GM18868 (cell line): Measurements from ENCODE around the gene PLPP4.

Source experiments
- ATAC-seq: cut with Tn5 transposase; IDR thresholded peaks from one replicate; pipeline ENCODE4 v1.9.1; 2021; ENCODE audit warnings: mild to moderate bottlenecking, moderate library complexity; ENCODE audit not compliant: unreplicated experiment

PLPP4 gene

DNA sequence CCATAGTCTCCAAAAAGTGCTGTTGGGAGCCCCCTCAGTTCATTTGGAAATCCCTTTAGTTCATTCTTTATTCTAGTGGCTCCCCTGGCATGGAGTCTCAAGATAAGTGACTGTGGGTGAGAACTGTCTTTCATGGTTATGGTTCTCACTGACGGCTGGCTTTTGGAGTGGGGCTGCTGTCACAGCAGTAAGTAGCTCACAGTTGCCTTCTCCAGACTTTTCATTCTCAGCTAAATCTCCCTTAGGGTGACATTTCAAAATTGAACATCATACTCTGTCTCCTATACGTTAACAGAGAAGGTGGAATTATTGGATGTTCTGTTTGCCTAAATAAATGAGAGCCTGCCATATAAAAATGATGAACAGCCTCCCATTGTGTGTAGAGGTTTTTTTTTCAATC, 58.7 kb downstream of the PLPP4 start:
- no peak for ATAC-seq

DNA sequence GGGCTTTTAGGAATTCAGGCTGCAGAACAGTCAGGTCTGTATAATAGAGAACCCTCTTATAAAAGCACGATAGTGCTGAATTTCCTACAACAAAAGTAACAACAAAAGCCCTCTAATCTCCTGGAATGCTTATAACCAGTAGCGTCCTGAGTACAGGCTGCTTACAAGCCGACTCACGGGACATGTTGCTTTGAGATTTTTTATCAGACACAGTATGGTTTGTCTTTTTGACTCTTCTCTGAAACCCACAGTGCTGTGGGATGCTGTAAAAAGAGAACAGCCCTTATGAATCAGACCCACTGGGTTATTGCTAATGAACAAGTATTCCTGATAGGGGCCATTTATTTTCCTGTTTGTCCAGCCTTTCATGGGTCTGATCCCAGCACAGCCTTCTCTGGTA, 59.4 kb downstream of the PLPP4 start:
- ATAC-seq, result no peak

DNA sequence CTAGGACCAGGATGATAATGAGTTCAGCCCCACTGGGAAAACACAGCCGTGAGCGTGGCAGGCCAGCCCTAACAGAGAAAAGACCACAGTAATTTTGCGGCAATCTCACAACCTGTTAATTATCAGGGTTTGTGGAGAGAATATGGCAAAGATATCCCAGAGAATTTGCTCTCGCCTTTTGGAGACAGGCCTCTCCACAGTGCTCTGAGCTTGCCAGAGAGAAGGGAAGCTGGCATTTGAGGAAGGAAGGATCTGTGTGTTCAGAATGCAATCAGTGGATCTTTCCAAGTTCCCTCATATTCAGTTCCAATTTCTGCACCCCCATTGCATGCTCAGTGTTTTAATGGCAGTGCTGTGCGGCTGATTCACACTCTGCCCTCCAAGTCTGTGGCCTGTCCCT, 60.2 kb downstream of the PLPP4 start:
- ATAC-seq, result no peak

DNA sequence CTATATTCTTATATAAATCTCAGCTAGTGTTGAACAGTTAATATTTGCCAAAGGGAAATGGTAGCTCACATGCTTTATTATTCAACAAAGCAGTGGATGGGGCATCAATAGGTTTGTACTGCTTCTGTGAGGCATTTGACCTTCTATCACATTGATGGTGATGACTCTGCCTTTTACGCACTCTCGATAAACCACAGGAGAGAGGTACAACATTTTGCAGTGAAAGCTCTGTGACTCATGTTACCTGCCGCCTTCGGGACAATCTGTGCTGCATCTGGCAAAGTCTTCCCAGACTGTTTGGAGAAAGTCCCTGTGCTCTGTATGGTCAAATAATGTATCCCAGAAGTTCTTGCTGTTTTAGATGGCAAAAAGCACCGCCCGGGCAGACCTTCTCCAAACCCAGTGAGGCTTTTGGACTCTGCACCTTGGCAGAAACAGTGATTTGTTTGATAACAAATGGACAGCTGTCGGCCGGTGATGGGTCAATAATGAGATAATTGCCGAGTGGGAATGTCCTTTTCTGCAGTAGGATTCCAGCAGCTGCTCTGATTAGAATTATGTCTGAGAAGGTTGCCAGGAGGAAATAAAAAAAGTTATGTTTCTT, 61.0 kb downstream of the PLPP4 start:
- no peak for ATAC-seq

DNA sequence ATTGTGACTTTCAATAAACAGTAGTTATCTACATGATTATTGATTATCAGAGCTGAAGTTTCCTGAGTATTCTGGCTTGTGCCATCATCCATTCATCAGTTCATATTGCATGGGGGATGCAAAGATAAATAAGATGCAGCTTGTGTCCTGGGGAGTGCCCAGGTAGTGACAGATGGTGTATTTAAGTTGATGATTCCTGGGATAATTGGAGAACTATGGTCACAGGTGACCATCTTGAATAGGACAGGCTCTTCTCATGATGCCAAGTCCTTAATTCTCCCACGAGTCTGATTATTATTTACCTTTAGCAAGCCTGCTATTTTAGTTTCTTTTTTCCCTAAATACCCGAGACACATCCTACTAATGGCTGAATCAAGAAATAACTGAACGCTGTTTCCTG, 64.9 kb downstream of the PLPP4 start:
- ATAC-seq, result no peak

DNA sequence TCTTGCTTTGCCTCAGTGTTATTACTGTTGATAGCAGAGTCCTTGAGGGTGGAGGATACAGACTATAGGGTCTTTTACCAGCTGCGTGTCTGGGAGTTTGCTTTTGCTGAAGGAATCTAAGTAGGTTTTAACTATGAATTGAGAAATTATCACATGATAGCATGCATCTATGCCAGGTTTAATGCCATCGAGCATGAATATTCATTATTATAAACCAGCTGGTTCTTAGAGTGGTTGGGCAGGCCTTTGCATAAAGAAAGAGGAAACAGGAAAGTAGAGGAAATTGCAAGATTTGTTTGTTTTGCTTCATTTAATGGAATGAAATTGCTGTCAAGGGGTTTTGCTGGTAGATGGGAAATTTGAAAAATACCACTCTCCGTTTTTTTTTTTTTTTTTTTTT, 70.7 kb downstream of the PLPP4 start:
- no peak for ATAC-seq

DNA sequence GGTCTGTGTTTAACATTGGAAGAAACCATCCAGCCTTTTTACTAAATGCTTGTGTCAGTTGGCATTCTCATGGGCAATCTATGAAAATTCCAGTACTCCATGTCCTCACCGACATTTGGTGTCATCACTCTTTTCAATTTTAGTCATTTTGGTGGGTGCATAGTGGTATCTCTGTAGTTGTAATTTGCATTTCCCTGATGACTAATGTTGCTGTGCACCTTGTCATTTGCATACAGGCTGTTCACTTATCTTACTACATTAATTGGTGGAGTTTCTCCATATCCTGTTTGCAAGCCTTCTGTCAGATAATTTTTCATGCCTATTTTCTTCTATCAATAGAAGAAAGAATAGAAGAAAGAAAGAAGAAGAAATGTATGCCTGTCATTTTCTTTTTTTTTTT, 73.7 kb downstream of the PLPP4 start:
- ATAC-seq, result no peak

DNA sequence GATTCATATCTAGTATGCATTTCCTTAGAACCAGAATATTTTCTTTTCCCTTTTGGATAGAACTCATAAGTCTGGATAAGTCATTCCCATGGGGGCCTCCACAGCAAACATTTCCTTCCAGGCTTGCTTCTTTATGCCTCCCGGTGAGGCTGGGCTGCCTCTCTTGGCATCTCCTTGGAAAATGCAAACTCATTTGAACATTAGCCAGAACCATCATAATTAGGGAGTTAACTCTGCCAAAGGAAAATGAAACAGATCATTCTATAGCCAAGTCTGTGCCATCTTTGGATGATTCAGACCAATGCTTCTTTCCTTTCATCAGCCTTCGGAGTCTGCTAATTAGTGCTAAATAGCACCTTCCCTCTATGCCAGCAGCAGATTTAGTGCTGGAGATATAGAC, 81.1 kb downstream of the PLPP4 start:
- no peak for ATAC-seq

DNA sequence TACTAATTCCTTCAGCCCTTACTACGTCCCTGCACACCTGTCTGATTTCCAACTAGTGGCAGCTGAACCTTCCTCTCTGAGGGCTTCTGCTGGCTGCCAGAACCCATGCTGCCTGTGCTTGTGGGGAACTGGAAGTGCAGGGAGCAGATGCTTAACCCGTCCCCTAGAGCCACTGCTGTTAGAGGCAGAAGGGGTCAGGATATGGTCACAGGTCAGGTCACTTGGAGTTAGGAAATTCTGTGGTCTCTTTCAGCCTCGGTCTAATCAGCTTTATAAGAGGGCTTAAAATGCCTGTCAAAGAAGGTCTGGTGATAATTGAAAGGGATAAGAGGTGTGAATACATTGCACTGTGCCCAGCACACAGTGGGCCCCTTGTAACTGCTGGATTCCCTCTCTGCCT, 82.0 kb downstream of the PLPP4 start:
- no peak for ATAC-seq

DNA sequence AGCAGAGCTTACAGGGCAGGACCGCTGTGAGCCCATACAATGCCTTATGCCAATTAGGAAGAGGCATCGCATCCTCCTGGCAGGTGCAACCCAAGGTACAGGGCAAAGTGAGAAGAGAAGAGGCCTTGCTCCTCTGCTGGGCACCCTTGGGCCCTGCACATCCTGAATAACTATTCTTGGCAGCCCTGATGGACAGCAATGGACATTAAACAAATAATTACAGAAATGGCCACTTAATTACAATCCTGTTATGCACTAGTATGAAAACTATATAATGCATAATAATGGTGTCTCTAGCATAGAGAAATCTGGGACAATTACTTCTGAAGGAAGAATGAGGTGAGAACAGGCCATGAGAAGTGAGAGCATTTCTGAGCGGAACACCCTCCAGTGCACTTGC, 83.5 kb downstream of the PLPP4 start:
- ATAC-seq, result no peak

DNA sequence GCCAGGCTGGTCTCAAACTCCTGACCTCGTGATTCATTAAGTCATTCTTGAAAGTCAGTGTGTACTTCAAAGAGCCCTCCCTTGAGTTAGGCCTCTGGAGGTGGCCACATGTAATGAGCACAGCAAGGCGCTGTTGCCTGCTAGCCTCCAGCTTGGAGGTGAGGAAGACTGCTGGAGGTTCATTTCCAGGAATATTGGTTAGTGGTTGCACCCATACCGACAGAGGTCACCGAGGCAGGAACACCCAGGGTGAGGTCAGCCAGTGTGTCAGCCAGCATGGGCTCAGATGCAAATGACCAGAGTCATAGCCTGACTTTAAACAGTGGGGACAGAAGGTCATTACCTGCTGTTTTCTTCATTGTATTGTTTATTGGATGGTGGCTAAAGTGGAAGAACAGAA, 85.0 kb downstream of the PLPP4 start:
- no peak for ATAC-seq

DNA sequence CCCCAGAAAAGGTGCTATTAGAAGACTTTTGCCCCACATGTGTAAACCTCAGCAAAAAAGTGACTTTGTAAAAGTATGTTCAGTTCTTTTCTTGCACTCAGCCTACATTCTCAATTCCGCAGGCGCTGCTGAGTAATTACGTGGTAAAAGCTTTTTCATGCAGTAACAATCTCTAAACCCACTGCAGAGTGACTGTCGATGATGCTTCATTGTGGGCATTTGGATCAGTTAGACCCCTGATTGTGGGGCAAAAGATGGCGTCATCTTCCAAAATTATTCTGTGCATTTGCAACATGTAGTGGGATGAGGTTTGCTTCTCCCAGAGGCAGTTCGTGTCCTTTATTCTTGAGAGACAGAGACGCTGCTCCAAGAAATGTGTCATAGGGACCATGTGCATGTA, 85.6 kb downstream of the PLPP4 start:
- ATAC-seq, result no peak

DNA sequence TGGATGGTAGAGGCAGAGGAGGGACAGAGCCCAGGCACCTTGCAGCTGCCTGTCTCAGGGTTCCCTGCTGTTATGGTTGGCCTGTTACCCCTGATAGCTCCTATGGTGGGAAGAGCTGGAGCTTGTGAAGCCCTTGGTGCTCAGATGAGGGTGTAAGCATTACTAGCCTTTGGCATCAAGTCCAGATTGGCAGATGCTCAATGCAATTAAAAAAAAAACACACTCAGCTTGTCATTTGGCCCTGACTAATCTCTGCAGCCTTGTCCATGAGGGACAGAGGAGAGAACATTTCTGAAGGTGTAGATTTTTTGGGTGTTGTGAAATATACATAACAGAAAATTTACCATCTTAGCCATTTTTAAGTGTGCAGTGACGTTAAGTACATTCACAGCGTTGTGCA, 86.3 kb downstream of the PLPP4 start:
- no peak for ATAC-seq

DNA sequence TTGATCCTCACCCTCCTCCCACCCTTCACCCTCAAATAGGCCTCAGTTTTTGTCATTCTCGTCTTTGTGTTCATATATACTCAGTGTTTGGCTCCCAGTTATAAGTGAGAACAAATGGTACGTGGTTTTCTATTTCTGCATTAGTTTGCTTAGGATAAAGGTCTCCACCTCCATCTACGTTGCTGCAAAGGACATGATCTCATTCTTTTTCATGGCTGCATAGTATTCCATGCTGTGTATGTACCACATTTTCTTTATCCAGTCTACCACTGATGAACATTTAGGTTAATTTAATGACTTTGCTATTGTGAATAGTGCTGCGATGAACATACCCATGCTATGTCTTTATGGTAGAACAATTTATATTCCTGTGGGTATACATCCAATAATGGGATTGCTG, 91.2 kb downstream of the PLPP4 start:
- no peak for ATAC-seq

DNA sequence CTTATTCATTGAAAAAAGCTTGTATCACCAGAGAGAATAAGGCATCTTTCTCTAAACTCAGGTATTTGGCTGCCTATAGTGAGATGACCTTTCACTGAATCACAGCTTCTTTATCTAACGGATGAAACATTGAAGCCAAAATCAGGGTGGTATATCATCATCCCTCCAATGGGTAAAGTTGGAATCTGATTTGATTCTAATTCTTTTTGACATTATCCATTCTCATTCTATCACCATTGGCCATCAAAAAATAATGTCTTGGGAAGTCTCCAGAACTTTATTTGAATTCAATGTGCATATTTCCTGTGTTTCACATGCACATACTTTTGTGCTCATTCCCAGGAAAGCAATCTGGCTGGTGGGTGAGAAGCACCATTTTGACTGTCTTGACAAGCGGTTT, 95.2 kb downstream of the PLPP4 start:
- ATAC-seq, result no peak

DNA sequence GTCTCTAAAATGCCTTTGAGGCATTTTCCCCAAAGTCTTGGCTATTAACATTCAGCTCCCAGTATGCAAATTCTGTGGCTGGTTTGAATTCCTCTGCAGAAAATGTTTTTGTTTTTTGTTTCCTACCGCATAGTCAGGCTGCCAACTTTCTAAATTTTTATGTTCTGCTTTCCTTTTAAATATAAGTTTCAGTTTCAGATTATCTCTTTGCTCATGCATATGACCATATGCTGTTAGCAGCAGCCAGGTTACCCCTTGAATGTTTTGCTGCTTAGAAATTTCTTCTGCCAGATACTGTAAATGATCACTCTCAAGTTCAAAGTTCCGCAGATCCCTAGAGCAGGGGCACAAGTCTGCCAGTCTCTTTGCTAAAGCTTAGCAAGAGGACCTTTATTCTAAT, 96.9 kb downstream of the PLPP4 start:
- ATAC-seq, result no peak

DNA sequence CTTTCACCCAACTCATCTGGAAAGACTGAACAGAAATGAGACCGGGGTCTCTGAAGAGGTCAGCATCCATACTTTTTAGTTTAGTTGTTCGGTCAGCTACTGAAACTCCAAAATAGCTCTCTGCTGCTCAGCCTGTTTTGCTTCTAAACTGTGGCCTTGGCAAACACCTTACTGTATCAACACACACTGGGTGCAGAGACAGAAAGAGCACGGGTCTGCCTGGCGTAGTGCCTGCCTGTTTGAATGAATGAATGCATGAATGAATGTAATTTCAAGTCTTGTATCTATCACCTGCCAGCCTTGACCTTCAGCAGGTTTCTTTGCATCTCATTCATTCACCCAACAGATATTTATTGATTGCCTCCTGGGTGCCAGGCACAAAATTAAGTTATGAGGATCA, 98.4 kb downstream of the PLPP4 start:
- no peak for ATAC-seq

DNA sequence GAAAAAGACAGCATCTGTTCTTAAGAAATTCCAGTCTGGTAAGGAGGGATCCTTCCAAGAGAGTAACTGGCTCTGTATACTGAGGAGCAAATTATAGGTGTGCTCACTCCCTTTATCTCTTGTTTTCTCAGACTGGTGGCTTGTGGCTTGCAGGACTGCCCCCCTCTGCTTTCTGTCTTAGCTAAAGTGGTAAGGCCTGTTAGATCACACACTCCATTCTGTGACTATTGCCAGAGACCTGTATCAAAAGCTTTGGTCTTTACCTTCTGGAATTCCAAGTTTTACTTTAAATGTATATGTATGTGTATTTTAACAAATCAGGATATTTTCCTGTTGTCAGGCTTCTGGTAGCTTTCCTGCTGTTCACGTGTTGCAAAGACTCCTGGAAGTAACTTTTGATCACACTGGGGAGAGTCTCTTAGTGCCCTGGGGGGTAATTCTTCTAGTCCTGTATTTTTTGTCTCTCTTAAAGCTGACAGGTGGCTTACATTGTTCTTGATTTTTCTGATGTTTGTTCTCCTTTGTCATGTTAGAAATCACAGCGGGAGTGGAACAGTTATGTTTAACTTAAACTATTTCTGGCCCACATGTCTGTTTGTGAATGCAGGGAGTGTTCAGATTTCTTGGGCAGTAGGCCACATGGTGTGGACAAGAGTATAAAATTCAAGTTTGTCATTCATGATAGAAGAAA, 99.0 kb downstream of the PLPP4 start:
- ATAC-seq, result no peak

DNA sequence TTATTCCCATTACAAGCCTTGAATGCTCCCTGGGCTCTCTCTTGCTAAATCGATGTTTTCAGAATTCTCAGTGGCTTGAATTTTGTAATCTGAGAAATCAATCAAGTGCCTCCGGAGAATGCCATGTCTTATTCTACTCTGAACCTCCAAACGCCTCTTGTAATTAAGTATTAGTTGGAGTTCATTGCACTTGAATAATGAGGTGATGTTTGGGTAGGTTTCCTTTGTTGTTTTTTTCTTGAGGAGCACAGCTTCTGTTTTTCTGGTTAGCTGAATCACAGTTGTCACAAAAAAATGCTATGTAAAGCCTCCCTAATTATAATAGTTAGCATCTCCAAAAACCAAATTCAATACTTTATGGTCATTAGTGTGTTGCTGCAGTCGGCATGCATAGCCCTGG, 100.3 kb downstream of the PLPP4 start:
- ATAC-seq, result no peak

DNA sequence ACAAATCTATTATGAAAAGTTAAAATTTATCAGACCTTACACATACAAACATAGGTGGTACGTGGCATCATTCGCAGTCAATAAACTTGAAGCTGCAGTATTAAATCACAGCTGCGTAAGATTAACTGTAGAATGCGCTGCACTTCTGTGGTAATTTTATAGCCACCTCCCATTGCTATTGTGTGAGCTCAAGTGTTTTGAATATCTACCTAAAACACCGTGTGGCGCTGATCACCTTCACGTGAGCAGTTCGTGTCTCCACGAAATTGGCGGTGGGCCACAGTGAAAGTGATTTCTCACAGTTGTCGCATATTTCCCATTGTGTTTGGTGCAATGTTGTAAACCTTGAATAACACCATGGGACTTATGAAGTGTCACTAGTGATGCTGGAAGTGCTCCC, 102.8 kb downstream of the PLPP4 start:
- ATAC-seq, result no peak

DNA sequence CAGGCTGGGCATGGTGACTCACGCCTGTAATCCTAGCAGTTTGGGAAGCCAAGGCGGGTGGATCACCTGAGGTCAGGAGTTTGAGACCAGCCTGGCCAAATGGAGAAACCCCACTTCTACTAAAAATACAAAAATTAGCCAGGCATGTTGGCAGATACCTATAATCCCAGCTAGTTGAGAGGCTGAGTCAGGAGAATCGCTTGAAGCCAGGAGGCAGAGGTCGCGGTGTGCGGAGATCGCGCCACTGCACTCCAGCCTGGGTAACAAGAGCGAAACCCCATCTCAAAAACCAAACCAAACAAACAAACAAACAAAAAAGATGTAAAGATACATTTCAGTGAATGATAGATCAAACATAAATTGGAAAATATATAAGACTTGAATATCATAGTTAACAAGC, 105.9 kb downstream of the PLPP4 start:
- no peak for ATAC-seq

DNA sequence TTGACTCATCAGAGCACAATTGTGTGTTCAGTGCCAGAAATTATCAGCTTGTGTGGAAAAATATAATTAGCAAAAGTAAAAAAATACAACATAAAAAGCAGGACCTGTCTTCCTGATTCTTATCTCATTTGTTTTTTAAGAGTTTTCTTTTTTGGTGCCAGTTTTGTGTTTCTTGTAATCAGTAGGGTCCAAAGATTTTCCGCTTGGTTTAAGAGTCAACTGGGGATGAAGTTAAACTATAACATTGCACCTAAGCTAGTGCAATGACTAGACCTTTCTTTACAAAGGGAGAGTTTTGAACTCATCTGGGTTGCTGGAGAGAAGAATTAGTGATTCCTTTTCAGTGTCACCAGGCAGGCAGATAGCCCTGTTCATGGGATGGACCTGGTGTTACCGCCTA, 113.4 kb downstream of the PLPP4 start:
- no peak for ATAC-seq

DNA sequence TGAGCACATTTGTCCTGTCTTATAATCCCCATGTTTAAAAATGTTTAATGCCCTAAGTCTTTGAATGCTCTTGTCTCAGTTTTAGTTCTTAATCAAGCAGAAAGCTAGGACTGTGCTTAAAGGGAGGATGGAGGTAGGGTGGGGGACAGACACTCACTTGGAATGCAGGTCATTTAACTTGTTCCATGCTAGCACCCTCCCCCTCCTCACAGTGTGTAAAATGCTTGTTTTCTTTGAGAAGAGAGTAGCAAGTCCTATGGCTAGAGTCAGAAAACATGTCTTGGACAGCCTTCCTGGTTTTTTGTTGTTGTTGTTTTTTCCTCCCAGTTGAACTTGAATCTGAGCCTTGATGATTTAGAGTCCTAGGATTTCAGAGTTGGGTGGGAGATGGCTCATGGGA, 114.2 kb downstream of the PLPP4 start:
- no peak for ATAC-seq
